NCI-H1930 (cell line): ENCODE data around the gene ICAM4.
"Not testable (repeated sequence)": the region's sequence is repeated elsewhere in the genome, so short reads cannot be mapped to it uniquely, and the experiment has no call there.

ENCODE experiments used
- DNase-seq, 2 experiments: peaks; one replicate each; lab custom pipeline; 2025; lab: John Stamatoyannopoulos, UW

ICAM4 gene

GRCh38 chr19:10286803-10287737 is at the start of gene ICAM4:
TSS of gene ICAM4 (plus strand) at chr19:10286955. CDS start at chr19:10287013, 58 bp downstream.
- DNase-seq: no peak

- no peak for DNase-seq
Measured at GRCh38 chr19:10237702-10238101, 49.1 kb upstream of the ICAM4 start.

- DNase-seq: peak; percentile 66 to 76
Measured at GRCh38 chr19:10238172-10238783, 48.5 kb upstream of the ICAM4 start.

- not testable (repeated sequence) for DNase-seq
Measured at GRCh38 chr19:10241826-10242449, 44.8 kb upstream of the ICAM4 start.

GRCh38 chr19:10243606-10244005 is 43.1 kb upstream of the ICAM4 start:
- DNase-seq: no peak

DNA sequence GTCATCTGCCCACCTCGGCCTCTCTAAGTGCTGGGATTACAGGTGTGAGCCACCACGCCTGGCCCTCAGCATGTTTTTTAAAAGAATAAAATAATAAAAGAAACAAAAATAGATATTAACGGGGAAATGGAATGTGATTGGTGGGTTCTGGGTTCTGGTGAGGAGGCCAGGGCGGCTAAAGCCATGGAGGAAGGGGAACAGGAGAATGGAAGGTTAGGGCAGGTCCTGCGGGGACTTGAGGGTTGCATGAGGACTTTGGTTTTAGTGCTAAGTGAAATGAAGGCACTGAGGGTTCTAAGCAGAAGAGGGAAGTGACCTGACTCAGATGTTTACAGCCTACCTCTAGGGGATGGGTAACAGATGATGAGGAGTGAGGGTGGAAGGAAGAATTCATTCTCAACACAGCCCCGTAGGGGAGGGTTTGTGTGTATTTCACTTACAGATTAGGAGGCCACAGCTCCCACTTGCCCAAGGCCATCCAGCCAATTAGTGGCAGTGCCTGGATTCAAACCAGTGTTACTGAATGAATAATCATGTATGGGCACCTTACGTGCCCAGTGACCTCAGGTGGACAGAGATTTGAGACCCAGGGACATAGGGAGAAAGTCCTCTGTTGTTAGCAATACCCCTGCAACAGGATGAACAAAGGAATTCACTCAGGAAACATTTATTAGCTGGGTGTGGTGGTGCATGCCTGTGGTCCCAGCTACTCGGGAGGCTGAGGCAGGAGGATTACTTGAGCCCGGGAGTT is 41.4 kb upstream of the ICAM4 start:
- DNase-seq: no peak

DNA sequence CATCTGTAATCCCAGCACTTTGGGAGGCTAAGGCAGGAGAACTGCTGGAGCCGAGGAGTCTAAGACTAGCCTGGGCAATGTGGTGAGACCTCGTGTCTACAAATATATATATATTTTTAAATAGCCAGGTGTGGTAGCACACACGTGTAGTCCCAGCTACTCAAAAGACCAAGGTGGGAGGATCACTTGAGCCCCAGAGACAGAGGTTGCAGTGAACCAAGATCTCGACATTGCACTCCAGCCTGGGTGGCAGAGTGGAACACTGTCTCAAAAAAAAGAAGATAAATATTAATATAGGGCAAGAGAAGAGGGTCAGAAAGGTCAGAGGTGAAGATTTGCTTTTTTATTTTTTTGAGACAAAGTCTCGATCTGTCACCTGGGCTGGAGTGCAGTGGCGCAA is 40.2 kb upstream of the ICAM4 start:
- DNase-seq: no peak

- peak; percentile 87 to 92 for DNase-seq
Measured at GRCh38 chr19:10251792-10252694, 34.7 kb upstream of the ICAM4 start, which contains the start of gene MRPL4. TSS of gene MRPL4 (plus strand) at chr19:10252214. CDS start at chr19:10252254, 40 bp downstream.

- no peak for DNase-seq
Measured at GRCh38 chr19:10252707-10253106, 34.0 kb upstream of the ICAM4 start.

DNA sequence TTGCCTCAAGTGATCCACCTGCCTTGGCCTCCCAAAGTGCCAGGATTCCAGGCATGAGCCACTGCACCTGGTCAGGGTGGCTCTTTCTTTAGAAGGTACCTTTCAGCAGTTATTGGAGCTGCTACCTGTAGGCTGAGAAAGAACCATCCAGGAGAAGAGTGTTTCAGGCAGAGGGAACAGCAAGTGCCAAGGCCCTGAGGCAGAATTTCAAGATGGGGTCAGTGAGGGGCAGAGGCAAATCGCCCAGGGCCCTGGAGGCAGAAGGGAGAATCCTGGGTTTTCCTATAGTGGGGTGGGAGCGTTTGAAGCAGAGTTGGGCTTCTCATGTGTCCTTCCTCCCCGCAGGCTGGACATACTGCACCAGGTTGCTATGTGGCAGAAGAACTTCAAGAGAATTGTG is 32.5 kb upstream of the ICAM4 start:
- no peak for DNase-seq

DNA sequence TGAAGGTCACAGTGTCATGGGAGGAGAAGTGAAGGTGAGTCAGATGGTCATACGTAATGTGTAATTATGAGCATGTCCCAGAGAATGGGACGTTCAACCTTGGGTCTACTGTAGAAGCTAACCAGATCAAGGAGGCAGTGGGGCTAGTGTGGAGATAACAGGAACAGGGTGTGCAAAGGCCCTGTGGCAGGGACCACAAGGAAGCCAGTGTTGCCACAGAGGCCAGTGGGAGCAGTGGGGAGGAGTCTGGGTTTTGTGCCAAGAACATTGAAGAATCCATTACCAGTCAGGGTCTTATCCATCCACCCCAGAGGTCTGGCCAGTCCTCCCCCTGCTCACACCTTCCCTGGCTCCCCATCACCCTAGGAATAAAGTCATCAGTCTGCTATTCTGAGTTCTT is 31.4 kb upstream of the ICAM4 start:
- no peak for DNase-seq

GRCh38 chr19:10256551-10256950 is 30.2 kb upstream of the ICAM4 start:
- no peak for DNase-seq

DNA sequence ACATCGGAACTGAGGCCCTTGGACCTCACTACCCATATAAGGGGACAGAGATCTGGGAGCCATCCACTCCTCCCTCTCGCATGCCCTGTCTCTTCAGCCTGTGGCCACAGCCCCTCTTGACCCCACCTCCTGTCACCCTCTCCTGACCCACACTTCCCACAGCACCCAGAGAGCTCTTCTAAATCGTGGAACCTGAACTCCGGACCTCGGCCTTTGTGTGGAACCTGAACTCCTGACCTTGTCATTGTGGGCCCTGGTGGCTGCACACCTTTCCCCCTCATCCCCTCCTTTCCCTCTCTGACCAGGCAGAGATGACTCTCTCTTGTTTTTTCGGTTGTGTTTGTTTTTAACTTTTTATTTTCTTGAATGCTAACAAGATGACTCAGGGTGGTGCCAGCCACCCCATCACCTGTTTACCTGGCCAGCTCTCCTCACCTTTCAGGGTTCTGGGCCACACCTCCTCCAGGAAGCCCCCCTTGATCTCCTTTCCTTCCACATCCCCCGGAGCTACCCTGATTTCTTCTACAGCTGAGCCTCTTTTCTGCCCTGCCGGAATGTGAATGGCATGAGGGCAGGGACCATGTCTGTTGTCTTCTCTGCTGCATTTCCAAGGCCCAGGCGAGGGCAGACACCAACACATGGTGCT is 29.7 kb upstream of the ICAM4 start:
- no peak for DNase-seq

- no peak for DNase-seq
Measured at GRCh38 chr19:10258080-10258710, 28.6 kb upstream of the ICAM4 start.

DNA sequence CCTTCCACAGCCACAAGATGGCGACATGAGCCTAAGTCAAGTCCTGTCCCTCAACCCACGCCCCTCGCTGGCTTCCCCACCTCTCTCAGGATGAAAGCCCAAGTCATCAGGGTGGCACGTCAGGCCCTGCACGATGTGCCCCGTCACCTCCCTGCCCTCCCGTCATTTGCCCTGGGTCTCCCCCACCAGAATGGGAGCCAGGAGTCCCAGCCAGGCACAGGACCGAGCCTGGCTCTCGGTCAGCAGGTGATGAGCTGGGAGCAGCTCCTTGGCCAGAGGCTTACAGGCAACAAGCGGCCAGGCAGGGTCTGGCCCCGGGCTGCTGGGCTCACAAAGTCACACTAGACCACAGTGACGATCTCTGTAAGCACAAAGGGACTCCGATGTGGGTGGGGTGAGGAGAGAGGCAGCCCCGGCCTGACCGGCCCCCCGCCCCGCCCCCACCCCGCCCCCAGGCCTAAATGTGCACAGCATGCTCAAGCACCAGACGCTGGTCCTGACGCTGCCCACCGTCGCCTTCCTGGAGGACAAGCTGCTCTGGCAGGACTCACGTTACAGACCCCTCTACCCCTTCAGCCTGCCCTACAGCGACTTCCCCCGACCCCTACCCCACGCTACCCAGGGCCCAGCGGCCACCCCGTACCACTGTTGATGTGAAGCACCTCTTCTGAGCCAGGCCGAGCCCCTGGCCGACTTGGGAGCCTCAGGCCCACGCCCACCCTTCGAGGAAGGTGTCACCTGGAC is 27.4 kb upstream of the ICAM4 start:
- DNase-seq: peak; percentile 53 to 56

DNA sequence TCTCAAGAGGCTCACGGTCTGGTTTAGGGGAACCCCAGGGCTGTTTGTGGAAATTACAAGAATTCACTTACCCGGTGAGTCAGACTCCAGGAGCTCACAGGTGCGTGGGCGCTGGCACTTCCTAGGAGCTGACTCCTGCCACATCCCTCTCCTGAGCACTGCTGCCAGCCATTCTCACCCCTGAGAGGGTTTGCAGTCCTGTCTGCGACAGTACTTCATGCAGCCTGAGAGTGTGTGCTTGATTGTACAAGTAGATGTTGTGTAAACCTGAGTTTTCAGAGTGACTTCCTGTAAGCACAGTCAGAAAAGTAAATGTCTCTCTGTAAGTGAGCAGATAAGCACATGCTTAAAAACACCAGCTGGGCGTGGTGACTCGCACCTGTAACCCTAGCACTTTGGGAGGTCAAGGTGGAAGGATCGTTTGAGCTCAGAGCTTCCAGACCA is 26.6 kb upstream of the ICAM4 start:
- DNase-seq: no peak

- DNase-seq: no peak
Measured at GRCh38 chr19:10262771-10263170, 24.0 kb upstream of the ICAM4 start.

DNA sequence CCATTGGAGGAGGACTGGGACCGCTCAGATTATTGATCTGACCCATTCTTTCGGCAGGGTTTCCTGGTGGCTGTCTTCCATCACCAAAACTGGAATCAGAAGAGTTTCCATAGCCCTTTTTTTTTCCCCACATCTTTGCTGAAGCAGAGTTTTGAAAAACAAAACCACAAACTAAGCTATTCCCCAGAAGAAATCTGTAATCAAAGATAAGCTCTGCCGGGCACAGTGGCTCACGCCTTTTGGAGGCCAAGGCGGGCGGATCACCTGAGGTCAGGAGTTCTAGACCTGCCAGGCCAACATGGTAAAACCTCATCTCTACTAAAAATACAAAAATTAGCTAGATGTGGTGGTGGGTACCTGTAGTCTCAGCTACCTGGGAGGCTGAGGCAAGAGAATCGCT is 20.0 kb upstream of the ICAM4 start:
- DNase-seq: no peak

GRCh38 chr19:10268071-10268470 is 18.7 kb upstream of the ICAM4 start:
- DNase-seq: no peak
